Body of pancreas (tissue), 4 donors: ENCODE measurements around the gene STIM2.

ENCODE experiments used
- POLR2A ChIP-seq, 3 donors: fragments of 450-650 bp; IDR thresholded peaks; one replicate each; pipeline ENCODE4 v1.6.1; 2016; ENCODE audit warnings: antibody characterized with exemption in 3 of 3, mild to moderate bottlenecking in 2 of 3
- TF ChIP-seq, protein P1 (sequence below), 7 experiments: fragments of 450-650 bp in 4 of 7; fragments of 200-600 bp in 3 of 7; sonication (generic) in 3 of 7; IDR thresholded peaks; one replicate each; pipeline ENCODE4 v1.5.1; 2016 to 2019; ENCODE audit warnings: antibody characterized with exemption in 7 of 7

DNA sequence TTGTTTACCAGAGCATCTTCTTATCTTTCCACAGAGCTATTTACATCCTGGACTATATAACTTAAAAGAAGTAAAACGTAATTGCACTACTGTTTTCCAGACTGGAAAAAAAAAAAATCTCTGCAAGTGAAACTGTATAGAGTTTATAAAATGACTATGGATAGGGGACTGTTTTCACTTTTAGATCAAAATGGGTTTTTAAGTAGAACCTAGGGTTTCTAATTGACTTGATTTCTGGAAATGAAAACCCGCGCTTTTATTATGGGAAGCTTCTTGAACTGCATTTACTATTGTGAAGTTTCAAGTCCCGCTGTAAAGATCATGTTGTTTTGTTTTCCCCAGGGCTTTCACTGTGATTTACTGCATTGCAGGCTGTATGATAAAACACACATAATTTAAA is 162.7 kb downstream of the STIM2 start:
- TF ChIP-seq, protein P1, sequence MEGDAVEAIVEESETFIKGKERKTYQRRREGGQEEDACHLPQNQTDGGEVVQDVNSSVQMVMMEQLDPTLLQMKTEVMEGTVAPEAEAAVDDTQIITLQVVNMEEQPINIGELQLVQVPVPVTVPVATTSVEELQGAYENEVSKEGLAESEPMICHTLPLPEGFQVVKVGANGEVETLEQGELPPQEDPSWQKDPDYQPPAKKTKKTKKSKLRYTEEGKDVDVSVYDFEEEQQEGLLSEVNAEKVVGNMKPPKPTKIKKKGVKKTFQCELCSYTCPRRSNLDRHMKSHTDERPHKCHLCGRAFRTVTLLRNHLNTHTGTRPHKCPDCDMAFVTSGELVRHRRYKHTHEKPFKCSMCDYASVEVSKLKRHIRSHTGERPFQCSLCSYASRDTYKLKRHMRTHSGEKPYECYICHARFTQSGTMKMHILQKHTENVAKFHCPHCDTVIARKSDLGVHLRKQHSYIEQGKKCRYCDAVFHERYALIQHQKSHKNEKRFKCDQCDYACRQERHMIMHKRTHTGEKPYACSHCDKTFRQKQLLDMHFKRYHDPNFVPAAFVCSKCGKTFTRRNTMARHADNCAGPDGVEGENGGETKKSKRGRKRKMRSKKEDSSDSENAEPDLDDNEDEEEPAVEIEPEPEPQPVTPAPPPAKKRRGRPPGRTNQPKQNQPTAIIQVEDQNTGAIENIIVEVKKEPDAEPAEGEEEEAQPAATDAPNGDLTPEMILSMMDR (IDR thresholded peaks at IDR 0.05), result no peak
- no peak for TF ChIP-seq POLR2A (IDR thresholded peaks at IDR 0.05)
